ENCODE measurements around the gene PIH1D1. TPM values are rescaled to one million over a fixed set of nuclear protein-coding genes. Genes with fewer than 3 reads are reported as not detected.

Gene PIH1D1
- total and polyA plus RNA-seq, 2 experiments from 2014 or later, result 103 to 164 TPM

DNA sequence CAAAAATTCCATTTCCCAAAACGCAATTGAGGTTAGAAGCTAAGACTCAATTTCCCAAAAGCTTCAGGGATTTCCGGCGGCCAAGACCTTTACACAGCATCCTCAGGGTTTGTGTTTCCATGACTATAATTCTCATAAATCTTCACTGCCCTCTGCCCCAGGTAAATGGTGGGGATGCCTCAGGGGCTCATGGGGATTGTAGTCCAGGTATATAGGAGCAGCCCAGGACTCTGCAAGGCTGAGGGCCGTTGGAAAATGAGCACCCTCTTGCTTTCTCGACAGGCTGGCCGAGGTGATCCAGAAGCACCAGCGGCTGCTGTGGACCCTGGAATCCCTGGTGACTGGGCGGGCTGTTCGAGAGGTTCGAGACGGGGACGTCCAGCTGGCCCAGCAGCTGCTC lies 7.8 kb upstream of the PIH1D1 start:
- H3K36me3 Mint-ChIP-seq (ENCODE audit: low read depth), result peaks cover 38% of the 10 kb centered on the region
- Histone ChIP-seq H3K79me2 (replicated peaks; ENCODE audit: insufficient read depth) (peaks cover 15% of the 10 kb centered on the region), H4K20me1 (replicated peaks; ENCODE audit: insufficient read depth) (no peaks in the 10 kb centered on the region), H3K4me3 (no peak overlapping the region), H3K36me3 (ENCODE audit: insufficient read depth) (no peaks in the 10 kb centered on the region), H3K9me2 (ENCODE audit: insufficient read depth) (no peaks in the 10 kb centered on the region), H3K27ac (ENCODE audit: low read depth) (no peak overlapping the region), H2AFZ (no peak overlapping the region), H3F3A (replicated peaks; ENCODE audit: low read depth) (0 out of 2 replicates have a peak, but pooled peaks cover 2% of the 10 kb centered on the region), H3K4me2 (no peak overlapping the region), H3K27me3 (ENCODE audit: insufficient read depth) (no peaks in the 10 kb centered on the region), H3K4me1 (ENCODE audit: insufficient read depth) (0 out of 2 replicates have a peak, but pooled peaks cover under 1% of the 10 kb centered on the region)
- DNase-seq (ENCODE audit: low spot score) (no peak), ATAC-seq (peak; percentile 42)
- H3K9me3 Mint-ChIP-seq, result no peaks in the 10 kb centered on the region
- no peak overlapping the region for H3K4me3 Mint-ChIP-seq
- H3K4me1 Mint-ChIP-seq, result no peaks in the 10 kb centered on the region
- H3K27me3 Mint-ChIP-seq (ENCODE audit: insufficient read depth, low read depth, poor library complexity), result peaks cover 7% of the 10 kb centered on the region
- H3K27ac Mint-ChIP-seq, result no peak overlapping the region
- TF ChIP-seq, protein P1, sequence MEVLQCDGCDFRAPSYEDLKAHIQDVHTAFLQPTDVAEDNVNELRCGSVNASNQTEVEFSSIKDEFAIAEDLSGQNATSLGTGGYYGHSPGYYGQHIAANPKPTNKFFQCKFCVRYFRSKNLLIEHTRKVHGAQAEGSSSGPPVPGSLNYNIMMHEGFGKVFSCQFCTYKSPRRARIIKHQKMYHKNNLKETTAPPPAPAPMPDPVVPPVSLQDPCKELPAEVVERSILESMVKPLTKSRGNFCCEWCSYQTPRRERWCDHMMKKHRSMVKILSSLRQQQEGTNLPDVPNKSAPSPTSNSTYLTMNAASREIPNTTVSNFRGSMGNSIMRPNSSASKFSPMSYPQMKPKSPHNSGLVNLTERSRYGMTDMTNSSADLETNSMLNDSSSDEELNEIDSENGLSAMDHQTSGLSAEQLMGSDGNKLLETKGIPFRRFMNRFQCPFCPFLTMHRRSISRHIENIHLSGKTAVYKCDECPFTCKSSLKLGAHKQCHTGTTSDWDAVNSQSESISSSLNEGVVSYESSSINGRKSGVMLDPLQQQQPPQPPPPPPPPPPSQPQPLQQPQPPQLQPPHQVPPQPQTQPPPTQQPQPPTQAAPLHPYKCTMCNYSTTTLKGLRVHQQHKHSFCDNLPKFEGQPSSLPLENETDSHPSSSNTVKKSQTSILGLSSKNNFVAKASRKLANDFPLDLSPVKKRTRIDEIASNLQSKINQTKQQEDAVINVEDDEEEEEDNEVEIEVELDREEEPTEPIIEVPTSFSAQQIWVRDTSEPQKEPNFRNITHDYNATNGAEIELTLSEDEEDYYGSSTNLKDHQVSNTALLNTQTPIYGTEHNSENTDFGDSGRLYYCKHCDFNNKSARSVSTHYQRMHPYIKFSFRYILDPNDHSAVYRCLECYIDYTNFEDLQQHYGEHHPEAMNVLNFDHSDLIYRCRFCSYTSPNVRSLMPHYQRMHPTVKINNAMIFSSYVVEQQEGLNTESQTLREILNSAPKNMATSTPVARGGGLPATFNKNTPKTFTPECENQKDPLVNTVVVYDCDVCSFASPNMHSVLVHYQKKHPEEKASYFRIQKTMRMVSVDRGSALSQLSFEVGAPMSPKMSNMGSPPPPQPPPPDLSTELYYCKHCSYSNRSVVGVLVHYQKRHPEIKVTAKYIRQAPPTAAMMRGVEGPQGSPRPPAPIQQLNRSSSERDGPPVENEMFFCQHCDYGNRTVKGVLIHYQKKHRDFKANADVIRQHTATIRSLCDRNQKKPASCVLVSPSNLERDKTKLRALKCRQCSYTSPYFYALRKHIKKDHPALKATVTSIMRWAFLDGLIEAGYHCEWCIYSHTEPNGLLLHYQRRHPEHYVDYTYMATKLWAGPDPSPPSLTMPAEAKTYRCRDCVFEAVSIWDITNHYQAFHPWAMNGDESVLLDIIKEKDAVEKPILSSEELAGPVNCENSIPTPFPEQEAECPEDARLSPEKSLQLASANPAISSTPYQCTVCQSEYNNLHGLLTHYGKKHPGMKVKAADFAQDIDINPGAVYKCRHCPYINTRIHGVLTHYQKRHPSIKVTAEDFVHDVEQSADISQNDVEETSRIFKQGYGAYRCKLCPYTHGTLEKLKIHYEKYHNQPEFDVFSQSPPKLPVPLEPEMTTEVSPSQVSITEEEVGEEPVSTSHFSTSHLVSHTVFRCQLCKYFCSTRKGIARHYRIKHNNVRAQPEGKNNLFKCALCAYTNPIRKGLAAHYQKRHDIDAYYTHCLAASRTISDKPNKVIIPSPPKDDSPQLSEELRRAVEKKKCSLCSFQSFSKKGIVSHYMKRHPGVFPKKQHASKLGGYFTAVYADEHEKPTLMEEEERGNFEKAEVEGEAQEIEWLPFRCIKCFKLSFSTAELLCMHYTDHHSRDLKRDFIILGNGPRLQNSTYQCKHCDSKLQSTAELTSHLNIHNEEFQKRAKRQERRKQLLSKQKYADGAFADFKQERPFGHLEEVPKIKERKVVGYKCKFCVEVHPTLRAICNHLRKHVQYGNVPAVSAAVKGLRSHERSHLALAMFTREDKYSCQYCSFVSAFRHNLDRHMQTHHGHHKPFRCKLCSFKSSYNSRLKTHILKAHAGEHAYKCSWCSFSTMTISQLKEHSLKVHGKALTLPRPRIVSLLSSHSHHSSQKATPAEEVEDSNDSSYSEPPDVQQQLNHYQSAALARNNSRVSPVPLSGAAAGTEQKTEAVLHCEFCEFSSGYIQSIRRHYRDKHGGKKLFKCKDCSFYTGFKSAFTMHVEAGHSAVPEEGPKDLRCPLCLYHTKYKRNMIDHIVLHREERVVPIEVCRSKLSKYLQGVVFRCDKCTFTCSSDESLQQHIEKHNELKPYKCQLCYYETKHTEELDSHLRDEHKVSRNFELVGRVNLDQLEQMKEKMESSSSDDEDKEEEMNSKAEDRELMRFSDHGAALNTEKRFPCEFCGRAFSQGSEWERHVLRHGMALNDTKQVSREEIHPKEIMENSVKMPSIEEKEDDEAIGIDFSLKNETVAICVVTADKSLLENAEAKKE (CRISPR knock-in tag; IDR thresholded peaks at IDR 0.05), result no peak
- TF ChIP-seq, protein P2, sequence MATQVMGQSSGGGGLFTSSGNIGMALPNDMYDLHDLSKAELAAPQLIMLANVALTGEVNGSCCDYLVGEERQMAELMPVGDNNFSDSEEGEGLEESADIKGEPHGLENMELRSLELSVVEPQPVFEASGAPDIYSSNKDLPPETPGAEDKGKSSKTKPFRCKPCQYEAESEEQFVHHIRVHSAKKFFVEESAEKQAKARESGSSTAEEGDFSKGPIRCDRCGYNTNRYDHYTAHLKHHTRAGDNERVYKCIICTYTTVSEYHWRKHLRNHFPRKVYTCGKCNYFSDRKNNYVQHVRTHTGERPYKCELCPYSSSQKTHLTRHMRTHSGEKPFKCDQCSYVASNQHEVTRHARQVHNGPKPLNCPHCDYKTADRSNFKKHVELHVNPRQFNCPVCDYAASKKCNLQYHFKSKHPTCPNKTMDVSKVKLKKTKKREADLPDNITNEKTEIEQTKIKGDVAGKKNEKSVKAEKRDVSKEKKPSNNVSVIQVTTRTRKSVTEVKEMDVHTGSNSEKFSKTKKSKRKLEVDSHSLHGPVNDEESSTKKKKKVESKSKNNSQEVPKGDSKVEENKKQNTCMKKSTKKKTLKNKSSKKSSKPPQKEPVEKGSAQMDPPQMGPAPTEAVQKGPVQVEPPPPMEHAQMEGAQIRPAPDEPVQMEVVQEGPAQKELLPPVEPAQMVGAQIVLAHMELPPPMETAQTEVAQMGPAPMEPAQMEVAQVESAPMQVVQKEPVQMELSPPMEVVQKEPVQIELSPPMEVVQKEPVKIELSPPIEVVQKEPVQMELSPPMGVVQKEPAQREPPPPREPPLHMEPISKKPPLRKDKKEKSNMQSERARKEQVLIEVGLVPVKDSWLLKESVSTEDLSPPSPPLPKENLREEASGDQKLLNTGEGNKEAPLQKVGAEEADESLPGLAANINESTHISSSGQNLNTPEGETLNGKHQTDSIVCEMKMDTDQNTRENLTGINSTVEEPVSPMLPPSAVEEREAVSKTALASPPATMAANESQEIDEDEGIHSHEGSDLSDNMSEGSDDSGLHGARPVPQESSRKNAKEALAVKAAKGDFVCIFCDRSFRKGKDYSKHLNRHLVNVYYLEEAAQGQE (IDR thresholded peaks at IDR 0.05; ENCODE audit: unreplicated experiment), result no peak
- TF ChIP-seq STAT1 (IDR thresholded peaks at IDR 0.05; ENCODE audit: unreplicated experiment), result no peak
- TF ChIP-seq POLR2AphosphoS5 (IDR thresholded peaks at IDR 0.05; ENCODE audit: low read depth), result no peak
- TF ChIP-seq JUNB (IDR thresholded peaks at IDR 0.05; ENCODE audit: unreplicated experiment), result no peak
- TF ChIP-seq EZH2phosphoT487 (IDR thresholded peaks at IDR 0.05; ENCODE audit: unreplicated experiment), result no peak
- TF ChIP-seq, protein P3, sequence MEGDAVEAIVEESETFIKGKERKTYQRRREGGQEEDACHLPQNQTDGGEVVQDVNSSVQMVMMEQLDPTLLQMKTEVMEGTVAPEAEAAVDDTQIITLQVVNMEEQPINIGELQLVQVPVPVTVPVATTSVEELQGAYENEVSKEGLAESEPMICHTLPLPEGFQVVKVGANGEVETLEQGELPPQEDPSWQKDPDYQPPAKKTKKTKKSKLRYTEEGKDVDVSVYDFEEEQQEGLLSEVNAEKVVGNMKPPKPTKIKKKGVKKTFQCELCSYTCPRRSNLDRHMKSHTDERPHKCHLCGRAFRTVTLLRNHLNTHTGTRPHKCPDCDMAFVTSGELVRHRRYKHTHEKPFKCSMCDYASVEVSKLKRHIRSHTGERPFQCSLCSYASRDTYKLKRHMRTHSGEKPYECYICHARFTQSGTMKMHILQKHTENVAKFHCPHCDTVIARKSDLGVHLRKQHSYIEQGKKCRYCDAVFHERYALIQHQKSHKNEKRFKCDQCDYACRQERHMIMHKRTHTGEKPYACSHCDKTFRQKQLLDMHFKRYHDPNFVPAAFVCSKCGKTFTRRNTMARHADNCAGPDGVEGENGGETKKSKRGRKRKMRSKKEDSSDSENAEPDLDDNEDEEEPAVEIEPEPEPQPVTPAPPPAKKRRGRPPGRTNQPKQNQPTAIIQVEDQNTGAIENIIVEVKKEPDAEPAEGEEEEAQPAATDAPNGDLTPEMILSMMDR (conservative IDR thresholded peaks at IDR 0.05; ENCODE audit: low read depth in 2 of 2), result no peak
- TF ChIP-seq ZNF331 (CRISPR knock-in tag; IDR thresholded peaks at IDR 0.05; ENCODE audit: low read depth), result no peak
- no peak for TF ChIP-seq ZNF114 (CRISPR knock-in tag; IDR thresholded peaks at IDR 0.05)
- no peak for TF ChIP-seq NANOG (IDR thresholded peaks at IDR 0.05; ENCODE audit: borderline replicate concordance)
- TF ChIP-seq, protein P4, sequence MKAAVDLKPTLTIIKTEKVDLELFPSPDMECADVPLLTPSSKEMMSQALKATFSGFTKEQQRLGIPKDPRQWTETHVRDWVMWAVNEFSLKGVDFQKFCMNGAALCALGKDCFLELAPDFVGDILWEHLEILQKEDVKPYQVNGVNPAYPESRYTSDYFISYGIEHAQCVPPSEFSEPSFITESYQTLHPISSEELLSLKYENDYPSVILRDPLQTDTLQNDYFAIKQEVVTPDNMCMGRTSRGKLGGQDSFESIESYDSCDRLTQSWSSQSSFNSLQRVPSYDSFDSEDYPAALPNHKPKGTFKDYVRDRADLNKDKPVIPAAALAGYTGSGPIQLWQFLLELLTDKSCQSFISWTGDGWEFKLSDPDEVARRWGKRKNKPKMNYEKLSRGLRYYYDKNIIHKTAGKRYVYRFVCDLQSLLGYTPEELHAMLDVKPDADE (IDR thresholded peaks at IDR 0.05), result no peak
- no peak for TF ChIP-seq CREB1 (CRISPR knock-in tag; IDR thresholded peaks at IDR 0.05; ENCODE audit: low read depth)
- no peak for TF ChIP-seq EZH2 (IDR thresholded peaks at IDR 0.05; ENCODE audit: low read depth, unreplicated experiment)

Measured in GM23338 (cell line).